ENCODE results near the gene ARL6. TPM values are rescaled to one million over a fixed set of nuclear protein-coding genes. Genes with fewer than 3 reads are reported as not detected.

The ARL6 gene
- total RNA-seq, 1 donor from 2014 or later = 15.7 TPM

GRCh38 chr3:97804471-97804870, 39.9 kb downstream of the ARL6 start:
- Histone ChIP-seq H3K9me3 (no peaks in the 10 kb centered on the region), H3K36me3 (no peaks in the 10 kb centered on the region), H3K4me3 (no peak overlapping the region), H3K27me3 (no peaks in the 10 kb centered on the region), H3K27ac (no peak overlapping the region), H3K4me1 (no peaks in the 10 kb centered on the region)
- no peak for TF ChIP-seq POLR2AphosphoS5 (IDR thresholded peaks at IDR 0.05; ENCODE audit: insufficient read depth in 1 of 2, low read depth in 1 of 2)
- TF ChIP-seq POLR2A (IDR thresholded peaks at IDR 0.05) = no peak
- TF ChIP-seq CTCF (IDR thresholded peaks at IDR 0.05) = no peak
- no peak for DNase-seq (ENCODE audit: extremely low spot score in 2 of 2)
- intact Hi-C loops (cut with DNase I) = no loop called here

GRCh38 chr3:97810779-97811390, 46.3 kb downstream of the ARL6 start:
- intact Hi-C loops (cut with DNase I) = no loop called here

GRCh38 chr3:97815149-97815917, 50.8 kb downstream of the ARL6 start:
- no peak for DNase-seq (ENCODE audit: extremely low spot score in 2 of 2)
- Histone ChIP-seq H3K27ac (no peak overlapping the region), H3K27me3 (no peaks in the 10 kb centered on the region), H3K9me3 (no peaks in the 10 kb centered on the region), H3K36me3 (no peaks in the 10 kb centered on the region), H3K4me1 (no peaks in the 10 kb centered on the region), H3K4me3 (no peak overlapping the region)
- intact Hi-C loops (cut with DNase I) = no loop called here
- TF ChIP-seq CTCF (IDR thresholded peaks at IDR 0.05) (no peak), POLR2A (IDR thresholded peaks at IDR 0.05) (no peak), POLR2AphosphoS5 (IDR thresholded peaks at IDR 0.05; ENCODE audit: insufficient read depth in 1 of 2, low read depth in 1 of 2) (no peak)

More at GRCh38 chr3:97810779-97811390, 46.3 kb downstream of the ARL6 start:
- Histone ChIP-seq H3K9me3 (no peaks in the 10 kb centered on the region), H3K27ac (no peak overlapping the region), H3K4me1 (no peaks in the 10 kb centered on the region), H3K4me3 (no peak overlapping the region), H3K36me3 (no peaks in the 10 kb centered on the region), H3K27me3 (no peaks in the 10 kb centered on the region)
- TF ChIP-seq POLR2AphosphoS5 (IDR thresholded peaks at IDR 0.05; ENCODE audit: insufficient read depth in 1 of 2, low read depth in 1 of 2) (peak in 1 of 2 donors; percentile 59), CTCF (IDR thresholded peaks at IDR 0.05) (no peak)
- no peak for DNase-seq (ENCODE audit: extremely low spot score in 2 of 2)

GRCh38 chr3:97816811-97817210, 52.3 kb downstream of the ARL6 start:
- no peak overlapping the region for H3K4me3 ChIP-seq
- no peak overlapping the region for H3K27ac ChIP-seq
- no peaks in the 10 kb centered on the region for H3K4me1 ChIP-seq
- TF ChIP-seq POLR2AphosphoS5 (IDR thresholded peaks at IDR 0.05; ENCODE audit: insufficient read depth in 1 of 2, low read depth in 1 of 2) = no peak
- TF ChIP-seq CTCF (IDR thresholded peaks at IDR 0.05) = no peak
- no peak for TF ChIP-seq POLR2A (IDR thresholded peaks at IDR 0.05)
- no peak for DNase-seq (ENCODE audit: extremely low spot score in 2 of 2)
- no peaks in the 10 kb centered on the region for H3K36me3 ChIP-seq
- no peaks in the 10 kb centered on the region for H3K27me3 ChIP-seq
- intact Hi-C loops (cut with DNase I) = no loop called here
- H3K9me3 ChIP-seq = no peaks in the 10 kb centered on the region

- no peaks in the 10 kb centered on the region for H3K9me3 ChIP-seq
- no peaks in the 10 kb centered on the region for H3K4me1 ChIP-seq
- no peaks in the 10 kb centered on the region for H3K27me3 ChIP-seq
- DNase-seq (ENCODE audit: extremely low spot score in 2 of 2) = no peak
- H3K36me3 ChIP-seq = no peaks in the 10 kb centered on the region
- intact Hi-C loops (cut with DNase I) = no loop called here
- no peak overlapping the region for H3K27ac ChIP-seq
- TF ChIP-seq POLR2AphosphoS5 (IDR thresholded peaks at IDR 0.05; ENCODE audit: insufficient read depth in 1 of 2, low read depth in 1 of 2) (no peak), CTCF (IDR thresholded peaks at IDR 0.05) (no peak), POLR2A (IDR thresholded peaks at IDR 0.05) (no peak)
- H3K4me3 ChIP-seq = no peak overlapping the region
Observed at GRCh38 chr3:97817965-97818364, 53.4 kb downstream of the ARL6 start.

Measured in vagina (tissue), 2 donors.